Stromal cell of bone marrow (primary cell): ENCODE measurements around the gene HSF5.
"Not testable (repeated sequence)": the region's sequence is repeated elsewhere in the genome, so short reads cannot be mapped to it uniquely, and the experiment has no call there.

Experiments used
- DNase-seq: peaks from one replicate; pipeline ENCODE4 v3.0.0-alpha.2; 2012; ENCODE audit warnings: low read depth

The HSF5 gene

GRCh38 chr17:58516644-58517377 lies 28.6 kb upstream of the HSF5 start:
- DNase-seq, result no peak

- no peak for DNase-seq
Measured at GRCh38 chr17:58515286-58515685, 27.1 kb upstream of the HSF5 start.

DNA sequence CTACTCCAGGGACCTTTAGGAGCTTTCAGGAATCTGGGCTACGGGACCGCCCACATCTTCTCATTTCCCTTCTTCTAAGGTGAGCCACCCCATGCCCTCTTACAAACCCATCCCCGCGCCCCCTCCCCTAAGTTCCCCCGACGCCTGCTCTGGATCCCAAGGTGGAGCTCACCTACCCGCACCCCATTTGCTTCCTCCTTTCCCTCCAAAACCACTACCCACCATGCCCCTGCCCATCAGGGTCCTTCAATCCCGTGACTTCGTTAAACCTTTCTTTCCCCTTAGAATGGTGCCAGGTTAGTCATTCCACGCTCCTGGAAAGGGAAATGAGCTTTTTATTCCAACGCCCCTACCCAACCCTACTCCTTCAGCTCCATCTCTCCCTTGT lies 26.6 kb upstream of the HSF5 start:
- no peak for DNase-seq

GRCh38 chr17:58513965-58514769 lies 26.0 kb upstream of the HSF5 start, which contains the start of gene MTMR4:
Gene MTMR4 (minus strand): TSS chr17:58514638. CDS start chr17:58514407, 231 bp downstream.
- peak; percentile 62 for DNase-seq

GRCh38 chr17:58513267-58513964 lies 25.2 kb upstream of the HSF5 start:
- DNase-seq, result no peak

- no peak for DNase-seq
Measured at GRCh38 chr17:58510075-58510474, 21.9 kb upstream of the HSF5 start.

- no peak for DNase-seq
Measured at GRCh38 chr17:58508341-58509067, 20.3 kb upstream of the HSF5 start.

GRCh38 chr17:58507123-58507634 lies 19.0 kb upstream of the HSF5 start:
- DNase-seq, result no peak

- DNase-seq, result no peak
Measured at GRCh38 chr17:58506354-58507080, 18.3 kb upstream of the HSF5 start.

GRCh38 chr17:58504826-58505351 lies 16.7 kb upstream of the HSF5 start:
- DNase-seq, result no peak

GRCh38 chr17:58503866-58504265 lies 15.7 kb upstream of the HSF5 start:
- DNase-seq, result no peak

GRCh38 chr17:58503134-58503533 lies 14.9 kb upstream of the HSF5 start:
- not testable (repeated sequence) for DNase-seq

- DNase-seq, result no peak
Measured at GRCh38 chr17:58501451-58501850, 13.2 kb upstream of the HSF5 start.

GRCh38 chr17:58498177-58498828 lies 10.1 kb upstream of the HSF5 start:
- no peak for DNase-seq

- no peak for DNase-seq
Measured at GRCh38 chr17:58493506-58493905, 5.3 kb upstream of the HSF5 start.

DNA sequence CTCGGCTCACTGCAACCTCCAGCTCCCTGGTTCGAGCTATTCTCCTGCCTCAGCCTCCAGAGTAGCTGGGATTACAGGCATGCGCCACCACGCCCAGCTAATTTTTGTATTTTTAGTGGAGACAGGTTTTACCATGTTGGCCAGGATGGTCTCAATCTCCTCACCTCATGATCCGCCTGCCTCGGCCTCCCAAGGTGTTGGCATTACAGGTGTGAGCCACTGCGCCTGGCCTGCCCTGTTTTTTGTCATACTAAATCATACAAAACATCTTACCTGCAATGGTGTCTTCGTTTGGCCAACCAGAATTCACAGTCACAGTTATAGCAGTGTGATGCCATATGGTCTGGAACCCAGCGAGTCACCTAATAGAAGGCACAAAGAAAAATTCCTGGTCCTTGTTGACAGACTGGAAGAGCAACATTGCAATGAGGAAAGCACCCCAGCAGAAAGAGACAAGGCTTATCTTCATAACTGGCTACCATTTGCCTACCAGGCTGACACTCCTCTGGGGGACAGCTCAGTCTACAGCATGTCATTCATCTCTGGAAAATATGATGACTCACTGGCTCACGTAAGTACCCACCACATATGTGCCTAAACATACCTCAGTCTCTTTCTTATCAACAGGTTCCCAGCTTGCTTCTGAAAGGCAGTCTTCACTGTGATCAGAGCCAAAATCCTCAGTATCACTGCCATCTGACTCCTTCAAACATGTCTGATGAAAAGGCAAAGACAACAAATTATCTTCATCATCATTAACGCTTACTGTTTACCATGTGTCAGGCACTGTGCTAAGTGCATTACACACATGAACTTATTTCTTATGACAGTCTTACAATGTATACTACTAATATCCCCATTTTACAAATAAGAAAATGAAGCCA lies 4.3 kb upstream of the HSF5 start:
- DNase-seq, result no peak

DNA sequence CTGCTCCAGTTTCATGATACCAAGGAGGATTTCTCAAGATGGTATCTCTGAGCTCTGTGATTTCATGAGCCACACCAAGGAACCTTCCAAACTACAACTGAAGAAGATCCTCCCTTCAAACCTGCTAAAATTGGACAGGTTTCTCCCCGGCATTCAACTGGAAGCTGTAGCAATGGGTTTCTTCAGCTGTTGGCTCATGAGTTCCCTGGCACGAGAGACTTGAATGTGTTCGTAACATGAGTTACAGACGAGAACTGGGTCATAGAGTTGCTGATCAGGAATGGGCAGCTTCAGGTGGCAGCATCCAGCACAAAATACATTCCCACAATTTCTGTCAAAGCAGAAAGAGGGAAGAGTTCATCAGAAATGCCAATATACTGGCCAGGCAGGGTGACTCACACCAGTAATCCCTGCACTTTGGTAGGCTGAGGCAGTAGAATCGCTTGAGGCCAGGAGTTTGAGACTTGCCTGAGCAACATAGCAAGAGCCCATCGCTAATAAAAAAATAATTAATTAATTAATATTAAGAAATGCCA lies 3.4 kb upstream of the HSF5 start:
- no peak for DNase-seq

- DNase-seq, result no peak
Measured at GRCh38 chr17:58488428-58488890, 251 bp upstream of the HSF5 start.

GRCh38 chr17:58484600-58484999 lies 3.6 kb downstream of the HSF5 start:
- DNase-seq, result no peak
